Endodermal cell (in vitro differentiated cells): Measurements from ENCODE around the gene SNX13. TPM values are rescaled to one million over a fixed set of nuclear protein-coding genes. Genes with fewer than 3 reads are reported as not detected.

Source experiments
- DNase-seq: peaks from one replicate; pipeline ENCODE4 v3.0.0-alpha.2; 2017
- H3K27ac ChIP-seq: 2 replicates; pipeline ENCODE4 v1.5.1; 2013; ENCODE audit warnings: mild to moderate bottlenecking, low read depth, low read length, moderate library complexity
- H3K27me3 ChIP-seq: 2 replicates; pipeline ENCODE4 v1.6.1; 2013; ENCODE audit warnings: mild to moderate bottlenecking, low read length, moderate library complexity; ENCODE audit not compliant: insufficient read depth, control insufficient read depth, poor library complexity, severe bottlenecking
- H3K36me3 ChIP-seq: 2 replicates; pipeline ENCODE4 v1.7.0; 2013; ENCODE audit warnings: mild to moderate bottlenecking, low read length, moderate library complexity; ENCODE audit not compliant: control insufficient read depth, insufficient read depth
- H3K4me1 ChIP-seq: one replicate; pipeline ENCODE4 v1.7.0; 2013; ENCODE audit warnings: low read length; ENCODE audit not compliant: control insufficient read depth, insufficient read depth
- H3K4me3 ChIP-seq: 2 replicates; pipeline ENCODE4 v1.5.1; 2013; ENCODE audit warnings: mild to moderate bottlenecking, low read length, moderate library complexity
- H3K9ac ChIP-seq: 2 replicates; pipeline ENCODE4 v1.6.1; 2013; ENCODE audit warnings: mild to moderate bottlenecking, low read length, moderate library complexity; ENCODE audit not compliant: poor library complexity, severe bottlenecking; ENCODE audit errors: extremely low read depth
- H3K9me3 ChIP-seq: 2 replicates; pipeline ENCODE4 v1.6.1; 2013; ENCODE audit warnings: mild to moderate bottlenecking, low read length, moderate library complexity; ENCODE audit not compliant: control insufficient read depth
- H3K27ac Mint-ChIP-seq: 2 replicates; pipeline ENCODE4 v1.8.0; 2020; ENCODE audit warnings: mixed read lengths
- H3K27me3 Mint-ChIP-seq: 2 replicates; pipeline ENCODE4 v1.8.0; 2021; ENCODE audit warnings: mild to moderate bottlenecking, mixed read lengths; ENCODE audit not compliant: insufficient read depth
- H3K36me3 Mint-ChIP-seq: 2 replicates; pipeline ENCODE4 v1.8.0; 2020; ENCODE audit warnings: low read depth, mixed read lengths
- H3K4me1 Mint-ChIP-seq: 2 replicates; pipeline ENCODE4 v1.8.0; 2020; ENCODE audit warnings: mixed read lengths
- H3K4me3 Mint-ChIP-seq: 2 replicates; pipeline ENCODE4 v1.8.0; 2020; ENCODE audit warnings: mild to moderate bottlenecking, moderate library complexity, mixed read lengths
- H3K9me3 Mint-ChIP-seq: 2 replicates; pipeline ENCODE4 v1.8.0; 2020; ENCODE audit warnings: mild to moderate bottlenecking, mixed read lengths
- WGBS, 2 experiments: methylation state at CpG; one replicate each; pipeline versions ENCODE4 v1.1.5 to v1.1.7; 2013; ENCODE audit warnings: missing lambda C conversion rate in 2 of 2, mixed read lengths in 1 of 2; ENCODE audit not compliant: insufficient coverage in 1 of 2, insufficient read length in 1 of 2; 5-methylcytosine and 5-hydroxymethylcytosine counted together
- total RNA-seq, 2 donors: library from RNA; stranded (reverse); fragmentation: NEBNext Ultra II Directional in 1 of 2; extraction: Animal tissue kit (Norgen Biotek cat#: 25700) in 1 of 2; gene quantifications; 2 replicates in 1 of 2; 3 replicates in 1 of 2; pipeline ENCODE4 v1.2.1, GENCODE V29; 2021
- TF ChIP-seq, protein P1 (sequence below): fragments of 200-600 bp; sonication (generic); conservative IDR thresholded peaks from 2 replicates; pipeline ENCODE4 v1.5.0; 2021; ENCODE audit warnings: antibody characterized with exemption, mild to moderate bottlenecking

Gene SNX13
- total RNA-seq, 2 donors from 2014 or later, result 32.8 to 38.8 TPM

DNA sequence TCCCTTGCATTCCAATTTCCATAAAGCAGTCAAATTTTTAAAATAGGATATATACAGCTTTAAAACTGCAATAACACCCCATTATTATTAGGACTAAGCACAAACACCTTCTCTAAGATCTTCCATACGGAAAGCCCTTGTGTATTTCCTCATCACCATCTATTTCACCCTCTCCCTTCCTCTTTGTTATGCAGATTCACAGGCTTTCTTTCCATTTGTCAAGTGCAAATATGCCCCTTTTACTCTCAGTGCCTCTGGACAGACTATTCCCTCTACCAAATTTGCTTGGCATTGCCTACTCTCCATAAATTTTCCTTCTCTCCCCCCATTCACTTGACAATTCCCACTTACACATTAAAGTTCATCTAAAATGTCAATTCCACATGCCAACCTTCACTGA is 61.7 kb downstream of the SNX13 start:
- H3K4me1 ChIP-seq, result no peaks in the 10 kb centered on the region
- H3K27ac Mint-ChIP-seq, result no peak overlapping the region
- peaks cover 27% of the 10 kb centered on the region for H3K4me1 Mint-ChIP-seq
- H3K4me3 Mint-ChIP-seq, result no peak overlapping the region
- H3K4me3 ChIP-seq, result no peak overlapping the region
- H3K36me3 ChIP-seq, result peaks cover 7% of the 10 kb centered on the region
- DNase-seq, result no peak
- no peak overlapping the region for H3K27ac ChIP-seq
- H3K9me3 ChIP-seq, result no peaks in the 10 kb centered on the region
- no peaks in the 10 kb centered on the region for H3K27me3 Mint-ChIP-seq
- no peaks in the 10 kb centered on the region for H3K27me3 ChIP-seq
- H3K9me3 Mint-ChIP-seq, result no peaks in the 10 kb centered on the region
- H3K9ac ChIP-seq, result no peak overlapping the region
- H3K36me3 Mint-ChIP-seq, result peaks cover 12% of the 10 kb centered on the region
- TF ChIP-seq, protein P1, sequence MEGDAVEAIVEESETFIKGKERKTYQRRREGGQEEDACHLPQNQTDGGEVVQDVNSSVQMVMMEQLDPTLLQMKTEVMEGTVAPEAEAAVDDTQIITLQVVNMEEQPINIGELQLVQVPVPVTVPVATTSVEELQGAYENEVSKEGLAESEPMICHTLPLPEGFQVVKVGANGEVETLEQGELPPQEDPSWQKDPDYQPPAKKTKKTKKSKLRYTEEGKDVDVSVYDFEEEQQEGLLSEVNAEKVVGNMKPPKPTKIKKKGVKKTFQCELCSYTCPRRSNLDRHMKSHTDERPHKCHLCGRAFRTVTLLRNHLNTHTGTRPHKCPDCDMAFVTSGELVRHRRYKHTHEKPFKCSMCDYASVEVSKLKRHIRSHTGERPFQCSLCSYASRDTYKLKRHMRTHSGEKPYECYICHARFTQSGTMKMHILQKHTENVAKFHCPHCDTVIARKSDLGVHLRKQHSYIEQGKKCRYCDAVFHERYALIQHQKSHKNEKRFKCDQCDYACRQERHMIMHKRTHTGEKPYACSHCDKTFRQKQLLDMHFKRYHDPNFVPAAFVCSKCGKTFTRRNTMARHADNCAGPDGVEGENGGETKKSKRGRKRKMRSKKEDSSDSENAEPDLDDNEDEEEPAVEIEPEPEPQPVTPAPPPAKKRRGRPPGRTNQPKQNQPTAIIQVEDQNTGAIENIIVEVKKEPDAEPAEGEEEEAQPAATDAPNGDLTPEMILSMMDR, result no peak
- 29 to 44% methylated on average over 1 of the region's 1 CpG for WGBS, 2 experiments

DNA sequence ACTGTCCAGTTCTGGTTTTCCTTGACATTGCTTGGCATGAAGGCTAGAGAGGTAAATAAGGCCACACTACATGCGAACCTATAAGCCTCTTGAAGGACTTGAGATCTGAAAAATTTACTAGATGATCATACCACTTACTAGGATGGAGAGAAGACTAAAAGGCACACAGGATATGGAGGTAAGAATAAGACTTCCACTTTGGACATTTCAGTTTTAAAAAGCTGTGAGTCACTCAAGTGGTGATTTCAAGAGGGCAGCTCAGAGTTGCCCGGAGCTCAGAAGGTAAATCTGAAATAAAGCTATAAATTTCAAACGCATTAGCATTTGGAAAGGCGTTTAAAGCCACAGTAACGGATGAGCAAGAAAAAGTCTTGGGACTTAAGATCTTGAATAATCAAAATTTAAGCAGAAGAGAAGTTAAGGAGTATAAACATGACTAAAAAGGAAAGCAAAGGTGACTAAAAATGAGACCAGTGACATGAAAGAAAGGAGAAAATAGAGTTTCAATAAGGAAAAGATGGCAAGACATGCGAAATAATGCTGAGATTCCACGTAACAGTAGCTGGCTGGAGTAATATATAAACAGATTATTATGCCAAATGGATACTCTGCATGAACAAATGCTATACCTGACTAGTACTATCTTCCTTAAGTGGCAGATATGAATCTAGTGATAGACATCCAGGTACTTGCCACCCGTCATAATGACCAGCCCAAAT is 68.3 kb downstream of the SNX13 start:
- Histone ChIP-seq H3K27me3 (no peaks in the 10 kb centered on the region), H3K36me3 (peaks cover 40% of the 10 kb centered on the region), H3K4me1 (no peaks in the 10 kb centered on the region), H3K9me3 (no peaks in the 10 kb centered on the region), H3K4me3 (no peak overlapping the region), H3K27ac (no peak overlapping the region), H3K9ac (no peak overlapping the region)
- H3K27ac Mint-ChIP-seq, result no peak overlapping the region
- DNase-seq, result no peak
- TF ChIP-seq, protein P1, result no peak
- 75 to 82% methylated on average over 4 to 8 of the region's 8 CpGs for WGBS, 2 experiments
- peaks cover 37% of the 10 kb centered on the region for H3K36me3 Mint-ChIP-seq
- no peaks in the 10 kb centered on the region for H3K4me1 Mint-ChIP-seq
- H3K27me3 Mint-ChIP-seq, result no peaks in the 10 kb centered on the region
- H3K4me3 Mint-ChIP-seq, result no peak overlapping the region
- H3K9me3 Mint-ChIP-seq, result no peaks in the 10 kb centered on the region

DNA sequence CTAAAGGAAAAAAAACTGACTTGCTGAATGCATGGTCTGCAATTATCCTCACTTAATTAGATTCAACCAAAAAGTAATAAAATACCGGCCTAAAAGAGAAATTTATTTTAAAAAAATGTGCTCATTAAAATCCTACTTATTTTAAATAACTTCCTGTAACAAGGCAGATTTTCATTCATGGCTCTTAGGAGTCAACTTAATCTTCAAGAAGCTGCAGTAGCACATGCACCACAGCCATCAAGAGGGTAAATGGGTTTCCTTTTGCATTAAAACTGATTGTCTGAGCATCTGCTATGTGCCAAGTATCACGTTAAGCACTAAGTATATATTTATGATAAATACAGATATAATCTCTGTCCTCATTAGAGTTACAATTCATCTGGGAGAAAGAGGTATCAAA is 69.9 kb downstream of the SNX13 start:
- H3K9ac ChIP-seq, result no peak overlapping the region
- H3K27ac Mint-ChIP-seq, result no peak overlapping the region
- no peaks in the 10 kb centered on the region for H3K27me3 Mint-ChIP-seq
- no peaks in the 10 kb centered on the region for H3K4me1 Mint-ChIP-seq
- H3K27ac ChIP-seq, result no peak overlapping the region
- DNase-seq, result no peak
- H3K36me3 ChIP-seq, result peaks cover 55% of the 10 kb centered on the region
- no peaks in the 10 kb centered on the region for H3K9me3 ChIP-seq
- no peak overlapping the region for H3K4me3 Mint-ChIP-seq
- TF ChIP-seq, protein P1, result no peak
- 100% methylated on average over 1 of the region's 2 CpGs; no CpG with 5 or more reads in 1 of the 2 experiments for WGBS, 2 experiments
- H3K4me3 ChIP-seq, result no peak overlapping the region
- no peaks in the 10 kb centered on the region for H3K27me3 ChIP-seq
- no peaks in the 10 kb centered on the region for H3K9me3 Mint-ChIP-seq
- H3K36me3 Mint-ChIP-seq, result peaks cover 49% of the 10 kb centered on the region
- H3K4me1 ChIP-seq, result no peaks in the 10 kb centered on the region
